HuH-7.5 (cell line): ENCODE data around the gene PLEK.
"Not testable (repeated sequence)": the region's sequence is repeated elsewhere in the genome, so short reads cannot be mapped to it uniquely, and the experiment has no call there.

Experiments used
- DNase-seq: peaks from one replicate; pipeline ENCODE4 v3.0.0; 2011; ENCODE audit warnings: low spot score

Gene PLEK

DNA sequence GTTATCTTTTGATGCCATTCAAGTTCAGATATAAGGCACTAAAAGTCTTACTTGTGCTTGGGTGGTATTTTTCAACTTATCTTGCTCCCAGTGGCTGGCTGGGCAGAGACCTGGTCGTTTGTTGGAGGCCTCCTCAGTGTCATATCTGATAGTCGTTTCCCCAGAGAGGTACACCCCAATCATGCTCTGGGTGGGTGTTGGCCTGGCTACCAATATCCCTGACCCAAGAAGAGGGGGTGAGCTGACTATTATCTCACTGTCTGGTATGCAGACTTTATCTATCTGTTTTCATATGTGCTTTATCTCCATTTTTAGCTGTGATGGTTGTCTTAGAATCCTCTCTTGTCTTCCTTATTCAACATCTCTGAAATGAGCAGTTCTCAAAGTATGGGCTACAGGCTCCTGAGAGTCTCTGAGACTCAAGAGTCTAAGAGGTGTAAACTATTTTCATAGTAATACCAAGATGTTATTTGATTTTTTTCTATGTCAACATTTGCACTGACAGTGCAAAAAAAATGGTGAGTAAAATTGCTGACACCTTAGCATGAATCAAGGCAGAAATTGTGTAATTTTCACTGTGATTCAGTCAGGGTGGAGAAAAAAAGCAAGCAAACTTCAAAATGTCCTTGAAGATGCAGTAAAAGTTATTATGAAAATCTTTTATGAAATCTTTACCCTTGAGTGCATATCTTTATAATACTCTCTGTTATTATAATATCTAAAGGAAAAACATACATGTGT lies 12.3 kb upstream of the PLEK start:
- DNase-seq = no peak

DNA sequence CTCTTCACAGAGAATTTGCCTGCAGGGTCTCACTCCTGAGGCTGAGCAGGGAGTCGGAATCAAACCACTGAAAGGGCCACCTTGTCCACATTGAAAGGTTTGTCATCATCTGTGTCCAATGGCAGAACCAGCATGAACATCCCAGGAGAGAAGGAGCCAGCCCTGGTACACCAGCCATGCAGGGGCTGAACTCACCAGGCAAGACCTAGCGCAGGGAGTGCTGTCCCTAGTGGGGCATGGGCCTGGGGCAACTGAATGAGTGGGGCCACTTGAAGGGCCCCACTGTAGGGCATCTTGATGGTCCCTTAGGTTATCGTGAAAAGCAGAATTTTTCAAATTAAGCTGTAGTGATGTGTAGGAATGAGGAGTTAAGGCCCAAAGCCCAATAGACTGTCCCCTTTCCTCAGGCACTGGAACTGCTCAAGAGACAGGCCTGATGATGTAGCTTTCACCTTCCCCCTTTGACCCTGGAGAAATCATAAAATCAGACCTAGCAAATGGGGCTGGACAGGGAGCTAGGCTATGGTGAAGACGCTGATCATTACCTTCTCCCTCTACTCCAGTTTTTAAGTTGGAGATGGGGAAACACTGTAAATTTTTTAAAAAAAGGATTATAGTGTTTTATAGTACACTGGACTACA lies 8.4 kb upstream of the PLEK start:
- no peak for DNase-seq

DNA sequence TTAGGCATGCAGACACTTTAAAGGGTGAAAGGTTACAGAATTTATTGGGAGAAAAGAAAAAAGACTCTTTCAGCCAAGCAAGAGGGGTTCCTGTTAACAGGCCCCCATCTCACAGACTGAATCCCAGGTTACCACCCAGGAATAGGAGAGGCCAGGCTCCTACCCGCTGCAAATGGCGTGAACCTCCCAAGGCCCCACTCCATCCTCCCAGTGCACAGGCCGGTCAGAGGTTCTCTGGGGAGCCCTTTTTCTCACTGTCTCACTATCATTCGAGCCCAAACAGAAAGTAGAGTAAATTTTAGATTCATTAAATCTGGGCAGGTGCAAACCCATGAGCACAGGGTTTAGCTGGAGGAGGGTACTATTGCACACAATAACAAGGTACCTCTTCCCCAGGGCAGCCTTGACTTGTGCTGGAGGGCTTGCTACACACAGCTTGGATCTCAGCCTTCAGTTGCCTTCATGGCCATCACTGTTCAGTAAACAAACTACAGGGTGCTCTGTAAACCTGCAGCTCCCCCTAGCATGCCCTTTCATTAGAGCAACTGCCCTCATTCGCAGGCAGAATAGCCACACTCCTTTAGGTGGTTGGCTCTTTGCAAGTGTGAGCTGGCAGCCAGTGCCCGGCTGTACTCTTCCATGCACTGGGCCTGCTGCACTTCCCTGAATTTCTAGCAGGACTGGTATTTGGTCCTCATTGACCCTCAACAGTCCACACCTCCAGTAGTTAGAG lies 7.3 kb upstream of the PLEK start:
- peak; percentile 27 for DNase-seq

DNA sequence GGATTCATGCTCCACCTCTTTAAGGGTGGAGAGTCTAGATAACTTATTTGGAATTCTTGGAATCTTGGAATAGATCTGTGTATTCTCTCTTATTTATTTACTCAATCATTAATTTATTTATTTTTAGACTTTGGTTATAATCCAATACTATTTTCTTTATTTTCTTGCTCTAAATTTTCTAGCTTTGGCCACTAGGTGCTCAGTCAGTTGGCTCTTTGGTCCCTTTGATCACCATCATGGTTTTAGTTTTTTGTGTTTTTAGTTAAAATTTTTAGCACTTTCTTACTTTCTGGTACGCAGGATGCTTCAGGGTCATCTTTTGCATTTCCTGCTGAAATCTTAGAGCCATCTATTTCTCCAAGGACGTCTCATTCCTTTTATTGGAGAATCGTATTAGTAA lies 5.2 kb upstream of the PLEK start:
- no peak for DNase-seq

DNA sequence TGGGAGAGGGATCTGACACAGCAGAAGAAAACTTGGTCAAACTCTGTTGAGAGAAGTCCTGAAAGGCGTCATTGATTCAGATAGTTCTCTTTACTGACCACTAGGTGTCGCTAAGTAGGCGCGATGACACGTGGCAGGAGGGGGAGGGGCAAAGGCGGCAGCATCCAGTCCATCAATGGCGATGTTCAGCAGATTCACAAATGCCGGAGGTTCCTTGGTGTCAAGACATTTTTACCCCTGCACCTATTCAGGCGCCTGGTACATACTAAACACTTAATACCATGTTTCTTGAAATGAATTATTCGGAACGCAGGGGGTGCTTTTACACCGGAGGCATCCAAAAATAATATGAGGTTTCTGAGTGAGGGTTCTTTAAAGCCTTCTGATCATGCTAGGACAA lies 3.0 kb upstream of the PLEK start:
- peak; percentile 20 for DNase-seq

DNA sequence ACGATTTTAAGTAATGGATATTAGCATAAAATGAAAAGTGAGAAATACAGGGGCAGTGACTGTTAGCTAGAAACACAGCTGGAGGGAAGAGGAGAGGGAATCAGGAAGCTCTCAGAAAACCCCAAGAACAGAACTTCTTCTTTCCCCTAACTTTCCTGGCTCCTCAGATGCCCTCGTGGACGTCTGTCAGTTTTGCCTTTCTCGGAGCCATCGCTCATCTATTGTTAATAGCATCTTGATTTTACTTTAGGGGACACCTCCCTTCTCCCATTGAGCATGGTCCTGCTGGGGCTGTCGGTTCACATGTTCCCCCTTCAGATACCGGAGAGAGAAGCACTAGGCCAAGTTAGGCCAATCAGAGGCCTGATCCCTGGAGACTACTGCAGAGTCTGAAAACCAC lies 2.3 kb upstream of the PLEK start:
- DNase-seq = no peak

DNA sequence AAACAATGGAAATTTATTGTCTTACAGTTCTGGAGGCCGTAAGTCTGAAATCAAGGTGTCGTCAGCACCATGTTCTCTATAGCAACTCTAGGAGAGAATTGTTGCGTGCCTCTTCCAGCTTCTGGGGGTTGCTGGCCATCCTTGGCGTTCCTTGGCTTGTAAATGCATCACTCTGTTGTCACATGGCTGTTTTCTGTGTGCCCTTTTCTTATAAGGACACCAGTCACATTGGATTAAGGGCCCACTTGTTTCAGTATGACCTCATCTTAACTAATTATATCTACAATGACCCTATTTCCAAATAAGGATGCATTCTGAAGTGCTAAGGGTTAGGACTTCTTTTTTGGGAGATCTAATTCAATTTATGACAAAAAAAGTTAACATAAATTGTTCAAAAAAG lies 1.4 kb upstream of the PLEK start:
- DNase-seq = no peak

DNA sequence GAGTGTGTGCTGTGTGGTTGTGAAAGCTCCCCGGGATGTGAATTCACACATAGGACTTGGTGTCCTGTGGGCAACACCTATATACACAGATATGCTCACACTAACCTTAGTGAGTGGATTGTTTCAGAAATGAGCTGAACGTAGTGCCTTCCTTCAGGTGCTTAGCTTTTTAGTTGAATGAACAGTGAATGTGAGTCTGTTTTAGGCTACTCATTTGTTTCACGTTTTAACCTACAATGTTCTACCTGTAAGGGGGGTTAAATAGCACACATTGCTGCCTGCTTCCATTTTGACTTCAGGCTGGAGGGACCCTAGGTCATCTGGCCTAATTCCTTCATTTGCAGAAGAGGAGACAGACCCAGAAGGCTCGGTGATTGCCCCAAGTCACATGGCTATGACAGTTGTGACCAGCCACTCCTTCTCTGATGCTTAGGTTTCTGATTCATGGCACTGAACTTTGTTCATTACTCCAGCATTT lies 1.0 kb downstream of the PLEK start:
- no peak for DNase-seq

DNA sequence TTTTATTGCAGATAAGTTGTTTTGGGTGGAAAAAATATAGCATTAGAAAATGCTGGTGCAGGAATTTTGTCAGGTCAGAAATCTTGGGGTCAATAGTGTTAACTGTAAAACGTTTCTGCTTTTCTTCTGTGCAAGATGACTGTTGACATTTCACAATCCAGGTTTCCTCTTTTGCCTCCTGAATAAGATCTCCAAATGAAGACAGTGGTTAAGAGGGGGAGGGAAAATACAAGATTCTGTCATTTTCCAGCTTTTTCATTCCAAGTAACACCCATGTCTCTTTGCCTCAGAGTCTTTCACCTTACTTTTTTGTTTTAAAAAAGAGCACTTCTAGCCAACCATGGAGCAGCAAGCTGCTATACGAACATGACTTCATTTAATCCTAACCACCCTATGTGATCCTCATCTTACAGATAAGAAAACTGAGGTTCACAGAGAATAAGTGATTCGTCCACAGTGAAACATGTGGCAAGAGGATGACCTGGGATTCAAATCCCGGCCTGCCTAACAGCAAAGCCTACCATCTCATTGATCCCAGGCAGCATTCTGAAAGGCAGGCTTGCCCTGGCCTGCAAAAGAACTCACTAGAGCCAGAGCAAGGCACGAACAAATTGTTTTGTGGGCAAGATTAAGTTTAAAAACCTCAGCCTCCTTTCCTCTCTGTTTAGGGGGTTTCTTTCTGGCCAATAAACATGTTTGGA lies 3.0 kb downstream of the PLEK start:
- no peak for DNase-seq

DNA sequence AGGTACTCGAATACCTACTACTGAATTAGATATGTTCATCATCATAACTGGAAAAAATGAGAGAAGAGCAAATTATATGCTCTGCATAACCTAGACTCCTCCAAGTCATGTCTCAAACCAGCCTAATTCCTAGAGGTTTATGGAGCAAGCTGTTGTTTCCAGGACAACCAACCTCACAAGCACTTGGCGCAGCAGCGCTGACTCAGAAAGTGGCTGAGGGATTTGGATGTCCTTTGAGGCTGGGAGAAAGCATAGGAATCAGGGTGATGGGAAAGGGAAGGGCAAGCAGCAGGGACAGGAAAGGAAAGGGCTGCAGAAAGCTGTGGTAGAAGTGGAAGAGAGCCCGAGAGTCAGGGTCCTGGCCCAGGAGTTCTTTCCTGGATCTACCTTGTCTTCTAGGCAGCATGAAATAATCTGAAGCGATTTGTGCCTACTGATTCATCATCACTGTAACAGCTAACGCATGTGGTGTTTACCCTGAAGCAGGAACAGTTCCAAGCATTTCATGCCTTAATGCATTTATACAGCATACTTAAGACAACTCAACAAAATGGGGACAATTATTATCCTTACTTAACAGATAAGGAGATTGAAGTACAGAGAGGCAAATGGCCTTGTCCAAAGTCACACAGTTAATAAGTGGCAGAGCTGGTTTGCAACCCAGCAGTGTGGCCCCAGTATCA lies 3.7 kb downstream of the PLEK start:
- DNase-seq = no peak

DNA sequence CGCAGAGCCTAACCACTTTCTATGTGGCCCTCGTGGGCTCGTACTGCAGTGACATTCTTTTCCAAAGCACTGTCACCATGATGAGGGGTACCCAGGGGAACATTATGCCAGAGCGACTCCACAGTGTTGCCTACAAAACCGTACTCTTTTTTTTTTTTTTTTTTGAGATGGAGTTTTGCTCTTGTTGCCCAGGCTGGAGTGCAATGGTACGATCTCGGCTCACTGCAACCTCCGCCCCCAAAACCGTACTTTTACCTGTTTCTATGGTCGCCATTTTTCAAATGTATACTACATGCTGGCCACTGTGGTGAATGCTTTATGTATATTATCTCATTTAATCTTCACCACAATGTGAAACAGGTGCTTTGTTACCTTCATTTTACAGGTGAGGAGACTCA lies 4.3 kb downstream of the PLEK start:
- DNase-seq = no peak

DNA sequence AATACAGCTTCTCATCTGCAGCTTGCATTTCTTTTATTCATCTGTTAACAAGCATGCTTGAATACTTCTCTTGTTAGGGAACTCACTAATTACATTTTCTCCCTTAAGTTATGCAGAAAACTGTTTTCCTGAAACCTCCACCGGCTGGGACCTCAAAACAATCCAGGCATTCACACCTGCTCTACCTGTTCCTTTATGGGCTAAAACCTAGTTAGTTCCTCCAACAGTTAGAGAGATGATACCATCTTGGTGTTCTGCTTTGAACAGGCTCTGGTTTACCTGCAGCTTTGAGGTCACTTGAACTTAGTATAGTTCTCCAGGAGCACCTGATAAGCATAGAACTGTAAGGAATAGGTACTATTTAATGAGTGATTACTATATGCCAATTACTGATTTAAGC lies 6.1 kb downstream of the PLEK start:
- no peak for DNase-seq

DNA sequence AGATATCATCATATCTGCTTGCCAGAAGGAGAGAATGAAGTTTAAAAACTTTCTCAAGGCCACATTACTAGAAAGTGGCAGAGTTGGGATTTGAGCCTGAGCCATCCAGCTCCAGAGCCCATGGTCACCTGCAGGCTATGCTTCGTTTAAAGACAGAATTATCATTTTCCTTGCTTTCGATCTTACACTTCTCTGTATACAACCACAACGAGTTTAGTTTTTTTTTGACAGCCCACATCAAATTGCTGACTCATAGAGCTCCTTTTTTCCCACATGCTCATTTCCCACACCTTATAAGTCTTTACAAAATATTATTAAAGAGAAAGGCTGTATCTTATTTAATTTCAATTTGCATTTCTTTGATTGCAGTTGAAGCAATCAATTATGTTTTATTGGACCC lies 6.5 kb downstream of the PLEK start:
- no peak for DNase-seq

DNA sequence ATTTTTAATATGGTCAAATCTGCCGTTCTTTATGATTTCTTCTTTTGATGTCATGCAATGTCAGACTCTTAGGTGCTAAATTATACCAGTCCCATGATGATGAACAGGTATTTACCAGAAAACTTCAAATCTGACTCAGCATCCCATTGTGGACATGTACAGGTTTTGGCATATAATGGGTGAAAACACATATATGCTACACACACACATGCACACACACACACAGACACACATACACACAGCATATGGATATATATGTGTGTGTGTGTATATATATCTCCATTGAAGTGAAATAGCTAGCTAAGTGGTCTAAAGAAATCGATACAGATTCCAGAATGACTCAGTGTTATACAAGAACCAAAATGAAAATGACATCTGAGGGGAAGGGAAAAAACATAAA lies 7.4 kb downstream of the PLEK start:
- DNase-seq = no peak

DNA sequence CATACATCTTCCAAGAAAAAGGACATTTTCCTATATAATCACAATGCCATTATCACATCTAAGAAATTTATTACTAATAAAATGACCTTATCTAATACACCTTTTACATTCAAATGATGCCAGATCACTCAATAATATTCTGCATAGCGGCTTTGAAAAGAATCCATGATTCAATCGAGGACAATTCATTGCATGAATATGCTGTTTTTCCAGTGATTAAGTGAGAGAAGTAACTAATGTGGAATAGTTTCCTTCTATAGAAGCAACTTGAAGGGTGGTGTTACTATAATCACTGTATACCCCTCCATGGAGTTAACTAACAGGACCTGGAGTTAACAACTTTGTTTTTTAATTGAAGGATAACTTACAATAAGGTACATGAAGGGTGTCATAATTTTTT lies 9.1 kb downstream of the PLEK start:
- no peak for DNase-seq

DNA sequence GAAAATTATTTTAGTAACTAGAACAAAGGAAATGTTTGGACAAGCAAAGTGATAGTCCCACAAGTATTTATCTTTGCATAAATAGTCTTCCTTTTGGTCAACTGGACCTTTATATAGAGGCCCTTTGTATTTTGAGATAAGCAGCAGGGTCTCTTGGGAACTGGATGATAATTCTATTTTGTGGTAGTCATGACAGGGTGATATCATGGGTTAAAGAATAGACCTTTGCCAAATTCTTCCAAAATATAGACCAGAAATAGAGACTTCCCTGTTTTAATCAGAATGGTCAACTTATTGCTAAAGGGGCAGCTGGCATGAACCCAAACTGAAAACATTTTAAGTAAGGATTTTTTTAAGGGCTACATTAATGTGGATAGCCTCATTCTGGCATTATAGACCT lies 10.5 kb downstream of the PLEK start:
- DNase-seq = no peak

DNA sequence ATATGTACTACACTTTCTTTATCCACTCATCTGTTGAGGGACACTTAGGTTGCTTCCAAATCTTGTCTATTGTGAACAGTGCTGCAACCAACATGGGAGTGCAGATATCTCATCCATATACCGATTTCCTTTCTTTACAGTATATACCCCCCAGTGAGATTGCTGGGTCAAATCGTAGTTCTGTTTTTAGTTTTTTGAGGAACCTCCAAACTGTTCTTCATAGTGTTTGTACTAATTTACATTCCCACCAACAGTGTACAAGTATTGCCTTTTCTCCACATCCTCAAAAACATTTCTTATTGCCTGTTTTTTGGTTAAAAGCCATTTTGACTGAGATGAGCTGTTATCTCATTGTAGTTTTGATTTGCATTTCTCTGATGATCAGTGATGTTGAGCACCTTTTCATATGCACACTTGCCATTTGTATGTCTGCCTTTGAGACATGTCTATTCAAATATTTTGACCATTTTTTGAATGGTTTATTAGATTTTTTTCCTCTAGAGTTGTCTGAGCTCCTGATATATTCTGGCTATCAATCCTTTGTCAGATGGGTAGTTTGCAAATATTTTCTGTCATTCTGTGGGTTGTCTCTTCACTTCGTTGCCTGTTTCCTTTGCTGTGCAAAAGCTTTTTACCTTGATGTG lies 12.2 kb downstream of the PLEK start:
- no peak for DNase-seq

DNA sequence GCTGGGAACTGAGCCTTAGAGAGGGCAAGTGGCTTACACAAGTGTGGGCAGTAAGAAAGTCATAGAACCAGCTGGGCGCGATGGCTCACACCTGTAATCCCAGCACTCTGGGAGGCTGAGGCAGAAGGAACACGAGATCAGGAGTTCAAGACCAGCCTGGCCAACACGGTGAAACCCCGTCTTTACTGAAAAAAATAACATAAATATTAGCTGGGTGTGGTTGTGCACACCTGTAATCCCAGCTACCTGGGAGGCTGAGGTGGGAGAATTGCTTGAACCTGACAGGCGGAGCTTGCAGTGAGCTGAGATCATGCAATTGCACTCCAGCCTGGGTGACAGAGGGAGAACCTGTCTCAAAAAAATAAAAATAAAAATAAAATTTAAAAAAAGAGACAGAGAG lies 13.7 kb downstream of the PLEK start:
- not testable (repeated sequence) for DNase-seq

DNA sequence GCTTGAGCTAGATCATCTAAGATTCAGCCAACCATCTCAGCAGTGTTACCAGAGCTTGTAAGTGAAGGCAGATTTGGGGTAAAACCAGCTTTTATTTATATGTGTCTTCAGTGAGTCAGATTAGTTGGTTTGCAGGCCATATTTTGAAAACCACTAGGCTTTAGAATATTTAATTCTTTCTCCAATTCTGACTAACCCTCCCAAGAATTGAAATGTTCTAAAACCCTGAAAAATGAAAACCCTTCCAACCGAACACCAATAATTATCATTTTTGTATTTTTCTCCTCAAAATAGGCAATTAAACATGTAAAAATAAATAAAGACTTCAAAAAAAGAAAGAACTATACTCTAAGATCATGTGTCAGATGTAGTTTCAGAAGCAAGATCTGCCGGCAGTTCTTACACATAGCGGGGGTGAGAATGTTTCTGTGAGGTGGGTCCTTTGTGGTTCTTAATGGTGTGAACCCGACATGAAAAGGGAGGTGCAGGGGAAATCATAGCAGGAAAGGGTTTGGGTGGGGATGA lies 14.2 kb downstream of the PLEK start:
- no peak for DNase-seq

DNA sequence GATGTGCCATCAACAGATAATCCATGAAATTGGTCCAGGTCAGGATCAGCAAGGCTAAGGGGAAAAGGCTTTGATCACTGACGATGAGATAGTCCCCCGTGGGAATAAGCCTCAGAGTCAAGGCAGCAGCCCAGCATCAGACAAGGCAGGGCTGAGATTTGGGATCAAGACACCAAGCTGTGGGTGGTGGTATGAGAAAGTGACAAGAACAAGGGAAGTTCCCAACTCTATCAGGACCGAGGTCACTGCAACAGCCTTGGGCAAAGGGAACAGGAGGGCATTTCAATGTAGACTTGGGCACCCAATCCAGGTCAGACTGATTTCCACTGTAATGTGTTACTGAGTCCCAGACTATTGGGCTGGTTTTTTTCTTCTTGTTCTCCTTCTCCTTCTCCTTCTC lies 18.7 kb downstream of the PLEK start:
- DNase-seq = no peak

DNA sequence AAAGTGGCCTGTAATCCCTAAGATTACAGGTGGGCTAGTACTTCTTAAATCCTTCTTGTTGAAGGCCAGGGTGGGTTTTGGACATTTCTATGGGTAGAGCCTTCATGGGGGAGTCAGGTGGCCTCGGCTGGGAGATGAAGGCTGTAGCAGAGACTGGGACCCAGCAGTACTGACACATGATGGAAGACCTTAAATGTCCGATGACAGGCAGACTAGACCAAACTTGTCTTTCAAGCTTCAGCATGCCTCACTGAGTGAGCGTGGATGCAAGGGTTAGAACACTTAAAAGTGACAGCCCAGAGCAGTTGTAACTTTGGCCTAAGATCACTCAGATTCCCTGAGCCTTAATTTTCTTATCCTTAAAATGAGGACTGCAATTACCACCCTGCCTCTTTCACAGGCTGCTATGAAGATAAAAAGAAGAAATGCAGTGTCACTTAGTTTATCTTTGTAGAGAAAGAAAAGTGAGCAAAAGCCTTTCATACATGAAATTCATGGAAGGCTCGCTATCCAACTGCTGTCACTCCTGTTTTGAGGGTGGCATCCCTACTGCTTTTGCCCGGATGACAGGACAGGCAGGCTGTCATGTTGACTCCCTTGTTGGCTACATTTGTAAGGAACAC lies 19.5 kb downstream of the PLEK start:
- DNase-seq = no peak
